Endothelial cell of umbilical vein (primary cell): ENCODE data around the gene AMN. TPM values are rescaled to one million over a fixed set of nuclear protein-coding genes. Genes with fewer than 3 reads are reported as not detected.

Source experiments
- BruUV-seq: library from RNA; stranded (reverse); fragments of 400-500 nt; replicated peaks from 2 replicates; lab custom pipeline; 2021; lab: Mats Ljungman, UMichigan
- CTCF ChIA-PET: fragments of 300-600, 350-600 bp; sonication (Branson Sonifier 250); formaldehyde crosslinking; loops from one replicate; lab custom pipeline; 2021; ENCODE audit warnings: antibody characterized with exemption, inconsistent platforms; lab: Charles Lee
- POLR2A ChIA-PET: fragments of 300-600, 350-600 bp; sonication (Branson Sonifier 250); formaldehyde crosslinking; loops from one replicate; lab custom pipeline; 2021; ENCODE audit warnings: antibody characterized with exemption, inconsistent platforms; lab: Charles Lee
- DNase-seq: peaks from one replicate; pipeline ENCODE4 v3.0.0-alpha.2; 2011; ENCODE audit warnings: low read depth, low spot score
- FAIRE-seq: peaks from 2 replicates; lab custom pipeline; 2011; peaks lifted over from hg19 to GRCh38; lab: Jason Lieb, UNC
- H2AFZ ChIP-seq: 2 replicates; pipeline ENCODE4 v1.6.0; 2012; ENCODE audit warnings: low read depth, low read length, control low read depth, inconsistent platforms
- H3K27ac ChIP-seq: 2 replicates; pipeline ENCODE4 v1.5.1; 2011; ENCODE audit warnings: low read depth, mild to moderate bottlenecking, control low read depth, low read length, moderate library complexity; ENCODE audit not compliant: insufficient read depth
- H3K27me3 ChIP-seq, 2 experiments: 2 replicates each; pipeline versions ENCODE4 v1.6.0 to v1.6.1; 2011; ENCODE audit warnings: low read length in 2 of 2, mixed read lengths in 1 of 2; ENCODE audit not compliant: control insufficient read depth in 2 of 2, insufficient read depth in 2 of 2
- H3K36me3 ChIP-seq, 2 experiments: 2 replicates in 1 of 2; 3 replicates in 1 of 2; pipeline ENCODE4 v1.5.1; 2011; ENCODE audit warnings: low read length in 2 of 2, mild to moderate bottlenecking in 1 of 2, moderate library complexity in 1 of 2; ENCODE audit not compliant: control insufficient read depth in 2 of 2, insufficient read depth in 2 of 2; ENCODE audit errors: extremely low read depth in 1 of 2
- H3K4me1 ChIP-seq: 3 replicates; pipeline ENCODE4 v1.5.1; 2011; ENCODE audit warnings: mild to moderate bottlenecking, low read length; ENCODE audit not compliant: control insufficient read depth, insufficient read depth; ENCODE audit errors: extremely low read depth
- H3K4me2 ChIP-seq: 2 replicates; pipeline ENCODE4 v1.6.1; 2011; ENCODE audit warnings: low read length, control low read depth, mixed read lengths; ENCODE audit not compliant: insufficient read depth
- H3K4me3 ChIP-seq, 3 experiments: fragments of 200-600 bp in 1 of 3; sonication (generic), shearing (Covaris generic) in 1 of 3; replicated peaks in 1 of 3; 2 replicates each; pipeline ENCODE4 v1.5.1; 2011 to 2016; ENCODE audit warnings: control low read depth in 3 of 3, low read length in 3 of 3, mild to moderate bottlenecking in 2 of 3, inconsistent platforms in 1 of 3, low read depth in 1 of 3, moderate library complexity in 1 of 3; ENCODE audit not compliant: insufficient read depth in 1 of 3
- H3K79me2 ChIP-seq: 2 replicates; pipeline ENCODE4 v1.6.0; 2012; ENCODE audit warnings: low read length, inconsistent platforms; ENCODE audit not compliant: control insufficient read depth, insufficient read depth
- H3K9ac ChIP-seq: replicated peaks from 2 replicates; pipeline ENCODE3; 2011; ENCODE audit warnings: low read length, control low read depth; ENCODE audit not compliant: insufficient read depth; ENCODE audit errors: extremely low read depth
- H3K9me1 ChIP-seq: replicated peaks from 3 replicates; pipeline ENCODE4 v1.6.0; 2011; ENCODE audit warnings: mild to moderate bottlenecking, low read length; ENCODE audit not compliant: control insufficient read depth, insufficient read depth; ENCODE audit errors: extremely low read depth
- H3K9me3 ChIP-seq: replicated peaks from 2 replicates; pipeline ENCODE4 v1.5.1; 2012; ENCODE audit warnings: low read length, inconsistent platforms; ENCODE audit not compliant: control insufficient read depth, insufficient read depth
- H4K20me1 ChIP-seq: replicated peaks from 2 replicates; pipeline ENCODE3; 2011; ENCODE audit warnings: mild to moderate bottlenecking, low read length; ENCODE audit not compliant: control insufficient read depth, insufficient read depth; ENCODE audit errors: extremely low read depth
- EZH2 ChIP-seq: IDR thresholded peaks from 2 replicates; pipeline ENCODE4 v1.6.1; 2012; ENCODE audit warnings: borderline replicate concordance, low read depth, mild to moderate bottlenecking, moderate library complexity, low read length, inconsistent platforms; ENCODE audit not compliant: severe bottlenecking
- FOS ChIP-seq: IDR thresholded peaks from 2 replicates; pipeline ENCODE4 v1.6.1; 2011; ENCODE audit warnings: mild to moderate bottlenecking, low read length, moderate library complexity, borderline replicate concordance; ENCODE audit not compliant: insufficient read depth
- GATA2 ChIP-seq: IDR thresholded peaks from 2 replicates; pipeline ENCODE4 v1.7.0; 2011; ENCODE audit warnings: low read depth, mild to moderate bottlenecking, moderate library complexity, mixed read lengths, low read length; ENCODE audit not compliant: insufficient read length, insufficient read depth
- JUN ChIP-seq: IDR thresholded peaks from 2 replicates; pipeline ENCODE4 v1.6.1; 2011; ENCODE audit warnings: borderline replicate concordance, low read depth; ENCODE audit not compliant: insufficient read length, insufficient read depth
- MYC ChIP-seq: IDR thresholded peaks from one replicate; pipeline ENCODE4 v1.6.1; 2011; ENCODE audit warnings: mild to moderate bottlenecking, low read depth, low read length
- POLR2A ChIP-seq: IDR thresholded peaks from 2 replicates; pipeline ENCODE4 v1.6.1; 2012; ENCODE audit warnings: low read depth, mild to moderate bottlenecking, control low read depth, low read length
- POLR2AphosphoS5 ChIP-seq: IDR thresholded peaks from 2 replicates; pipeline ENCODE4 v1.6.1; 2012; ENCODE audit warnings: low read depth, mild to moderate bottlenecking, control low read depth, low read length, moderate library complexity; ENCODE audit not compliant: insufficient read depth
- dilution Hi-C: fragments of 300-500 bp; cut with MboI; formaldehyde crosslinking; loops from one replicate; pipeline ENCODE4 v1.15.0; 2019; ENCODE audit warnings: low sequenced_read_pairs; ENCODE audit not compliant: extremely low pct_ligation_motif_present
- intact Hi-C: fragments of 100-400 bp; cut with micrococcal nuclease; formaldehyde crosslinking; loops from one replicate; pipeline ENCODE4 v1.10.0; 2022
- polyA plus RNA-seq, 4 experiments: library from polyadenylated mRNA; depleted of rRNA in 3 of 4; stranded (reverse) in 3 of 4; unstranded in 1 of 4; fragments of >200 nt; gene quantifications; 2 replicates each; pipeline versions ENCODE4 v1.2.1 to v1.2.3, GENCODE V29; 2011 to 2012; ENCODE audit warnings: missing spikeins in 1 of 4
- total RNA-seq: library from RNA; stranded (reverse); gene quantifications from 2 replicates; pipeline ENCODE4 v1.2.3, GENCODE V29; 2021
- TF ChIP-seq, protein P1 (sequence below), 2 donors: IDR thresholded peaks; 1 replicate in 1 of 2; 2 replicates in 1 of 2; pipeline ENCODE4 v1.5.1; 2011; ENCODE audit warnings: low read length in 2 of 2, mild to moderate bottlenecking in 2 of 2, moderate library complexity in 2 of 2, control low read depth in 1 of 2, inconsistent platforms in 1 of 2, low read depth in 1 of 2; ENCODE audit not compliant: insufficient read depth in 1 of 2; ENCODE audit errors: extremely low read depth in 1 of 2
- TF ChIP-seq, protein P2 (sequence below): IDR thresholded peaks from 2 replicates; pipeline ENCODE4 v1.6.1; 2011; ENCODE audit not compliant: insufficient read depth, insufficient read length

Gene AMN
- total and polyA plus RNA-seq, 2 donors (not counting 3 experiments of a cell fraction or from before 2014, with no cell fraction given): 0.03 TPM; not detected in 1

DNA sequence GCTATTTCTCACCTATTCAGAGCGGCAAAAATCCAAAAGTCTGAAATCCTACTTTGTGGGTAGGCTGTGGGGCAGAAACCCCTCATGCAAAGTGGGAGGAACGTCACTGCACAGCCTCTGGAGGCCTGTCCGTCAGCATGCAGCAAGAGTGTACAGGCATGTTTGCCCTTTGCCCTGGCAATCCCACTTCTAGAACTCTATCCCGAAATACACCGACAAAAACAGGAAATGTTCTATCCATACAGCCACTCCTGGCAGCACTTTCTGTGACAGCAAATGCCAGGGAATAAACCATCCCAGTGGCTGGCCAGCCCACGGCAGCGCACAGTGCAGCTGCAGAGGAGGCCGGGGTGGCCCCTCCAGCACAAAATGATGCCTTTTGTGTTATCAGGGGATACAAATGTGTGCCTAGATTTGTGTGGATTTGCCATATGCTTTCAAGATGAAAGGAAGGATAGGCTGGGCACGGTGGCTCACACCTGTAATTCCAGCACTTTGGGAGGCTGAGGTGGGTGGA, 39.7 kb downstream of the AMN start:
- H3K4me1 ChIP-seq: no peaks in the 10 kb centered on the region
- no TSS peak for BruUV-seq
- DNase-seq: no peak
- H3K4me2 ChIP-seq: no peak overlapping the region
- H3K36me3 ChIP-seq: peaks cover 32 to 40% of the 10 kb centered on the region in 2 experiments
- intact Hi-C loops (no loop called here), dilution Hi-C loops (no loop called here)
- H4K20me1 ChIP-seq: no peaks in the 10 kb centered on the region
- H3K79me2 ChIP-seq: no peaks in the 10 kb centered on the region
- POLR2A ChIA-PET: no interaction called here
- H3K9me3 ChIP-seq: no peaks in the 10 kb centered on the region
- no peaks in the 10 kb centered on the region for H3K9me1 ChIP-seq
- TF ChIP-seq MYC (no peak), GATA2 (no peak), POLR2A (no peak), FOS (no peak), POLR2AphosphoS5 (no peak), EZH2 (no peak), JUN (no peak)
- TF ChIP-seq, protein P1, sequence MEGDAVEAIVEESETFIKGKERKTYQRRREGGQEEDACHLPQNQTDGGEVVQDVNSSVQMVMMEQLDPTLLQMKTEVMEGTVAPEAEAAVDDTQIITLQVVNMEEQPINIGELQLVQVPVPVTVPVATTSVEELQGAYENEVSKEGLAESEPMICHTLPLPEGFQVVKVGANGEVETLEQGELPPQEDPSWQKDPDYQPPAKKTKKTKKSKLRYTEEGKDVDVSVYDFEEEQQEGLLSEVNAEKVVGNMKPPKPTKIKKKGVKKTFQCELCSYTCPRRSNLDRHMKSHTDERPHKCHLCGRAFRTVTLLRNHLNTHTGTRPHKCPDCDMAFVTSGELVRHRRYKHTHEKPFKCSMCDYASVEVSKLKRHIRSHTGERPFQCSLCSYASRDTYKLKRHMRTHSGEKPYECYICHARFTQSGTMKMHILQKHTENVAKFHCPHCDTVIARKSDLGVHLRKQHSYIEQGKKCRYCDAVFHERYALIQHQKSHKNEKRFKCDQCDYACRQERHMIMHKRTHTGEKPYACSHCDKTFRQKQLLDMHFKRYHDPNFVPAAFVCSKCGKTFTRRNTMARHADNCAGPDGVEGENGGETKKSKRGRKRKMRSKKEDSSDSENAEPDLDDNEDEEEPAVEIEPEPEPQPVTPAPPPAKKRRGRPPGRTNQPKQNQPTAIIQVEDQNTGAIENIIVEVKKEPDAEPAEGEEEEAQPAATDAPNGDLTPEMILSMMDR (IDR thresholded peaks at IDR 0.05; ENCODE audit: extremely low read depth in 1 of 2, insufficient read depth in 1 of 2, low read depth in 1 of 2, low read length in 2 of 2): no peak
- TF ChIP-seq, protein P2, sequence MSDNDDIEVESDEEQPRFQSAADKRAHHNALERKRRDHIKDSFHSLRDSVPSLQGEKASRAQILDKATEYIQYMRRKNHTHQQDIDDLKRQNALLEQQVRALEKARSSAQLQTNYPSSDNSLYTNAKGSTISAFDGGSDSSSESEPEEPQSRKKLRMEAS: no peak
- no peak overlapping the region for H3K27ac ChIP-seq
- H3K4me3 ChIP-seq: no peak overlapping the region
- no peak overlapping the region for H2AFZ ChIP-seq
- no peaks in the 10 kb centered on the region for H3K27me3 ChIP-seq
- no peak overlapping the region for H3K9ac ChIP-seq
- CTCF ChIA-PET: interaction anchor here (1.1 kb wide), 1 partner anchor 19 kb away, joined by 4 read pairs; no protein-coding TSS in a partner anchor
- FAIRE-seq: peak; percentile 18
